Activated CD8-positive, alpha-beta memory T cell treated with anti-CD3 and anti-CD28 coated beads, Interleukin-2, amount 50 U/mL, for 48 hours (primary cell): ENCODE results near the gene VWC2L.

Experiments
- DNase-seq: peaks from one replicate; pipeline ENCODE4 v3.0.0-alpha.2; 2020

The VWC2L gene

GRCh38 chr2:214542866-214543265 is 132.0 kb downstream of the VWC2L start:
- no peak for DNase-seq

DNA sequence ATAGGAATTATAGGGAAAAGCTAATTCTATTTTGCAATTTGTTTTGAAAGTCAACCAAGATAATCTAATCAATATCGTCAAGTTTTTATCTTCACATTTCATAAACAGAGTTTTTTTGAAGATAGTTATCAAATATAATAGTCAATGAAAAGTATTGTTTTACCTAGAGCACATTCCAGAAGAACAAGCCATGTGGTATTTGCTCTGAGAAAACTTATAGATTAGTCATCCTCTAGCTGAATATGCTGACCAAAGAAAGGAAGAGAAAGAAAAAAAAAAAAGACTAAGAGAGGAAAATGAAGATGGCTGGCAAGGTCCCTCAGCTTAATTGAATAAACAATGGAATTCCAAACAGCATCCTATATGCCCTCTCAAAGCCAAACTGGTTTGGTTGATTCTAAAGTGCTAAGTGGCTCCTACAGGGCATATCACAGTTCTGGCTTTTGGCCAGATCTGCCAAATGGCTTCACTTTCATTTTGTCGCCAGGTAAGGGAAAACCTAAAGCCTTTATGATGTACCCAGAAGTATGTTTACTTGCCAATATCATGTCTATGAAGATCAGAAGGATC is 132.6 kb downstream of the VWC2L start:
- DNase-seq, result no peak

DNA sequence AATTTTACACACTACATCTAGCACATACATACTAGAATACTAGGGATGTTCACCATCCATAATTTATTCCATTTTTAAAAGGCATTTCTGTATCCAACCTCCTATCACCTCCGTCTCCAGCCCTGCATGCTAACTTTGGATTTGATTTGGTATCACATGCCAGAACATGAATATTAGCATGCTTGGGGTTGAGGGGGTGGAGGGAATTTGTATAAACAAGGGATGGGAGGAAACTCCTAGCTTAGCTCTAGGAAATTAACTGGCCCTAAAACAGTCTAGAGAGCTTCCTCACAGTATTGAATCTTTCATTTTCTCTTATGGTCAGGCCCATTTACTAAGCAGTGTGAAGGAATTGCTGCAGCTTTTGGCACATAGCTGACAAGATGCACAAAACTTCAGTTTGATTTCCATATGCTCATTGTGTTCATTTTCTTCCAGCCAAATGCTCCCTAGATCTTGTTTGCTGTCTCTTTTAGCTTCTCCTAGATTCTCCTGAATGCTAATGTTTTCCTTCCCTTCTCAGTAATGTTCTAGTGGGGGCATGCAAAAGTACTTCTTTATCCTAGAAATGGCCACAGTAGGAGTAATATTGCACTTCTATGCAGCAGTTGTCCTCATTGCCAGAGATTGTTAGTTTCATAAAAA is 135.2 kb downstream of the VWC2L start:
- DNase-seq, result no peak

DNA sequence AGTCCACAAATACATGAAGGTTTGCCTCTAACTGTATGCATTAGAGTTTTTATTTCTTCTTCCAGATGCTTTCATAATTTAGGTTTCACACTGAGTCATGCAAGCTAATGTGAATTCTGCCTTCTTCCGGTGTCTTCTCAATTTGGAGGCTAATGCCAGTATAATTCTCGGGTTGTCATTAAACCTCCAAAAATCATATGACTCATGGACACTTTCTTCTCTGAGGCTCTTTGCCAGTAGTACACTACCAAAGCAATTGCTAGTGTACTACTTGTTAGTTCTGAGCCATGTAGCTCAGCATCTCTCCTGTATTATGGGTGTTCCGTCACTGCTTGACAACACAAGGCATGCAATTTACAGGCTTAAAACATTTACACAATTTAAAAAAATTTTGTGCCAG is 137.1 kb downstream of the VWC2L start:
- DNase-seq, result no peak

- DNase-seq, result no peak
Observed at GRCh38 chr2:214549946-214550345, 139.1 kb downstream of the VWC2L start.

- no peak for DNase-seq
Observed at GRCh38 chr2:214550786-214551185, 139.9 kb downstream of the VWC2L start.

- no peak for DNase-seq
Observed at GRCh38 chr2:214557884-214558283, 147.0 kb downstream of the VWC2L start.

- DNase-seq, result no peak
Observed at GRCh38 chr2:214558341-214558740, 147.5 kb downstream of the VWC2L start.

DNA sequence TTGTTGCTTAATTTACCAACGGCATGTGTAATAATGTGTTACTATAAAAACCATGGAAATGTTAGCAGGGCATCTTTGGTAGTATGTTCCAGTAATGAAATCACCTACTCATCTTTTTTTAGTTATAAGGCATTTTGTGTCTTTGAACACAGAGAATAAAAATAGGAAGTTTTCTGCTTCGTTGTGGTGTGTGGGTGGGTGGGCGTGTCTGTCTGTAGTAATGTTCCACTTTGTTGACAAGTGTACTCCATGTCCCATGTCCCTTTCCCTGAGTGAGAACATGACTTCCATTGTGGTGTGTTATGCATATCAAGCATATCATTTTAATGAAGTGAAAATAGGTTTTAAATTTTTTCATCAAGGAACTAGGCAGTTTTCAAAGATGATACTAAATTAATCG is 149.3 kb downstream of the VWC2L start:
- DNase-seq, result no peak

GRCh38 chr2:214560618-214561190 is 149.8 kb downstream of the VWC2L start:
- DNase-seq, result no peak

- no peak for DNase-seq
Observed at GRCh38 chr2:214565246-214565645, 154.4 kb downstream of the VWC2L start.

DNA sequence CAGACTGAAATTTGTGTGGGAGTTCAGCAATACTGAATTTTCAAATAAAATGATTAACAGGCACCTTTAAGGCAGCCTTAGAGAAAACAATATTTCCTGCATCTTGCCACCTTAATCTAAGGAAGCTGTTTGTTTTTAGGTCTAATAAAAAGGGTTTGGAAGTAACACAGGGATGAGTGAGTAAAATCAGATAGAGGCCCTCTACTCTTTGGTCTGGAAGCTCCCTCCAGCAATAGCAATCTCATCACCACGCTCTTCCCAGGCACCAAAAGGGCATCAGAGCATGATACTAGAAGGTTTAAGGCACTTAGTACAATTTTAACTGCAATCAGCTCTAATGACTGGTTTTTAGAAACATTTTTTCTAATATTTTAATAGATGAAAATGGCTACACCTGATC is 155.6 kb downstream of the VWC2L start:
- no peak for DNase-seq

DNA sequence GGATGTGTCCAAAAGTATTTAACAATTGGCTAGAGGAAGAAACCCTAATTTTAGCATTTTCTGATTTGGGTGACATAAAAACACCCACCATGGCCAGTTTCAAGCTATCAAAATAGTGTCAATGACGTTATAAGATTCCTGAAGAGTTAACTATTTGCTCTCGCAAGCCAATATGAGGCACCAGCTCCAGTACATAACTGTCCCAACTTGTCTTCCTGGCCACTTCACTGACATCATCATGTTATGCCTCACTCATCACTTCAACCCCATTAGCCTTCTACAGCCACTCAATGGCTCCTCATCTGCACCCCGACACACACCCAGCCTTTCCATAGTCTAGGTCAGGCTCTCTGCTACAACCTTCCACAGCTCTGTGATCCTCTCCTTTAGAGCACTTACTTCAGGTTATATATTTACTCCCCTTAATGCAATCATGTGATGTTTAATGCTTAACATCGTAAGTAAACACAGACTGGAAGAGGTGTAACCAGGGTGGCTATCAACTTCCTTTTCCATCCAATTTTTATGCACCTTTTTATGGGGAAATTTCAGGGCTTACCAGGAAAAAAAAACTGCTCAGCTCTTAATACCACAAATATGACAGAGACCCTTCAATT is 158.7 kb downstream of the VWC2L start:
- no peak for DNase-seq

GRCh38 chr2:214574084-214574781 is 163.4 kb downstream of the VWC2L start:
- no peak for DNase-seq

DNA sequence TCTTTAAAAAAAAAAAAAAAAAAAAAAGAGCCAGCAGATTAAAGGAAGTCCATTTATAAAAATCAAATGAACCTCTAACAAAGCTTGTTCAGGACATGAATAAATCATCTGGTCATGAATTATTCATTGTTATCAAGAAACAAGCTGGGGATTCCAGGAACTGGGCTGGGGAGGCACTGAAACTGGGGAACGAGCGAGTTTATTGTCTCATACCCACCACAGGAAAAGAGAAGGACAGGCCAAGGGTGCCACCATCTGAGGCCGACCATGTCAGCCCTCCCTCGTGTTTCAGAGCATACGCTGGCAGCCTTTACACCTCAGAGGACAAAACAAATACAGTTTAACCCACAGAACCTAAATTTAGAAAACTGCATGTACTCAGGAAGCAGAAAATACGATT is 164.2 kb downstream of the VWC2L start:
- no peak for DNase-seq

DNA sequence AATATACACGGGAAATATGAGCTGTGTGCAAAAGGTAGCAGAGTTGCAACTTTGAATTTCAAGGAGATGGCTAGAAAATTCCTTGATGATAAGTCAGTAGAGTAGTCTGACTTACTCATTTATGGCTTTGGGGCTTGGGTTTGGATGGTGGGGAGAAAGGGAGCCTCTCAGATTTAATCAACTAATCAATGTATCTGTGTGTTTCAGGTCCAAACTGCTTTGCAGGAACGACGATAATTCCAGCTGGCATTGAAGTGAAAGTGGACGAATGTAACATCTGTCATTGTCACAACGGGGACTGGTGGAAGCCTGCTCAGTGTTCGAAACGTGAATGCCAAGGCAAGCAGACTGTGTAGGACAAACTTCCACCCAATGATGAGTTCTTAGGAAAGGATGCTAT is 164.6 kb downstream of the VWC2L start:
- DNase-seq, result no peak

DNA sequence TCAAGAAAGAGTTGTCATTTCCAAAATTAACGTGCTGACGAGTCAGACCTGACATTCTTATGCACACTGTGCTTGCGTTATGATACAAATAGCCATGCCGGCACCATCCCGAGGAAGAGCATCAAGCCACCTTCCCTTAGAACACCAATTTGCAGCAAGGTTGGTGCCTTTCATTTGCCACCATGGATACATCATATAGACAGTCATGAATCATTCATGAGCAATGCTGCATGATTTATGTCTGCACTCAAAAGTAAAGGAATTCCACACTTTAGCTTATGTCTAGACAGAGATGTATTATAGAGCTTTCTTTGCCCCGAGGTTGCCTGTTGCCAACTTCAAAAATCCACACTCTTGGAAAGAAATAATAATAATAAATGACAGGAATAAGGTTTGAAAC is 166.9 kb downstream of the VWC2L start:
- no peak for DNase-seq

GRCh38 chr2:214578442-214578841 is 167.6 kb downstream of the VWC2L start:
- no peak for DNase-seq

DNA sequence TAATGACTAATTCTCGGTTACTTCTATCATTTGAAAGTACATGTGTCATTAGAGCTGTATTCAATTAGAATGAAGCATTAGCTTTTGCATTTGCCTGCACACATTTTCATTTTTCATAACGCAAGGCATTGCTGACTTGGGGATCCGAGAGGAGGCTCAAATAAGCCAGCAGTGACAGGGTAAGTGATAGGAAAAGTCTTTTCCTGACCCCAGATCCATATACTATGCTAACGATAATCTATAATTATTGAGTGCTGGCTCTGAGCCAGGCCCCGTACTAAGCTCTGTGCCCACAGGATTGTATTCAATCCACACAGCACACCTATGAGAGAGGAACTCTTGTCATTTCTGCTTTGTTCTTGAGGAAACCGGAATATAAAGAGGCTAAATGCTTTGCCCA is 168.2 kb downstream of the VWC2L start:
- DNase-seq, result no peak

GRCh38 chr2:214587442-214587841 is 176.6 kb downstream of the VWC2L start:
- DNase-seq, result no peak

DNA sequence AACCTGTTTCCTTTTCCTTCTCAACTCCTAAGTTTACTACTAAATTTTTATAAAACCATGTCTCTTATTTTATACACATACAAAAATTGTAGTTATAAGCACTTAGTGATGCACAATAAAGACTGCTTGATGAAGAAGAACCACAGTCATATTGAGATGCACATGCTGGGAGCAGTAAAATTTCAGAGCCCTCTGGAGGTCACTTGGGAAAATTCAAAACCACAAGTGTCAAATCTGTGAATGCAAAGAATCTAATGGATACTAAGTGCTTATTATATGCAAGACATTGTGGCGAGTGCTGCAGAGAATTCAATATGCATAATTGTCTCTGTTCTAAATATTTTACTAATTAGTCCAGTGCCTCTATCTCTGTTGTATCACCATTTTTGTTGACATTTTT is 180.5 kb downstream of the VWC2L start:
- DNase-seq, result no peak

DNA sequence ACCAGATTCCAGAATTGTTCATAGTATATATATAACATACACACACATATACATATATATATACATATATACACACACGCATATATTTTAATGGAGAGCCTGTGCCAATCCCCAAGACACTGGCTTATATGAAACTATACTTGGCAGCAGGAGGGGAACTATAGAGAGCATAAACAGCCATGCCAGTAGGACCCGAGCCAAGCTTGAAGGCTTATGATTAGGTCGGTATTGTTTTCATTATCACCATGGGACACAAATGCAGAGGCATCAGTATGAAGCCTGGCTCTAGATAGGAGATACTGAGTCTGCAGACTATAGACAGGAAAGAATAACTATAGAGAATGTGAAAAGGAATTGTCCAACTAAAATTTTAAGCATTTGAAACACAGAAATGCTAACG is 181.2 kb downstream of the VWC2L start:
- DNase-seq, result no peak

- no peak for DNase-seq
Observed at GRCh38 chr2:214593727-214594126, 182.9 kb downstream of the VWC2L start.
